ENCODE measurements around the gene NCOR1. TPM values are rescaled to one million over a fixed set of nuclear protein-coding genes. Genes with fewer than 3 reads are reported as not detected.

Gene NCOR1
- total and polyA plus RNA-seq, 9 of the 15 experiments (the other 6 are each of a cell fraction or from before 2014, with no cell fraction given), result 20.2 to 66.5 (median 50.9) TPM

DNA sequence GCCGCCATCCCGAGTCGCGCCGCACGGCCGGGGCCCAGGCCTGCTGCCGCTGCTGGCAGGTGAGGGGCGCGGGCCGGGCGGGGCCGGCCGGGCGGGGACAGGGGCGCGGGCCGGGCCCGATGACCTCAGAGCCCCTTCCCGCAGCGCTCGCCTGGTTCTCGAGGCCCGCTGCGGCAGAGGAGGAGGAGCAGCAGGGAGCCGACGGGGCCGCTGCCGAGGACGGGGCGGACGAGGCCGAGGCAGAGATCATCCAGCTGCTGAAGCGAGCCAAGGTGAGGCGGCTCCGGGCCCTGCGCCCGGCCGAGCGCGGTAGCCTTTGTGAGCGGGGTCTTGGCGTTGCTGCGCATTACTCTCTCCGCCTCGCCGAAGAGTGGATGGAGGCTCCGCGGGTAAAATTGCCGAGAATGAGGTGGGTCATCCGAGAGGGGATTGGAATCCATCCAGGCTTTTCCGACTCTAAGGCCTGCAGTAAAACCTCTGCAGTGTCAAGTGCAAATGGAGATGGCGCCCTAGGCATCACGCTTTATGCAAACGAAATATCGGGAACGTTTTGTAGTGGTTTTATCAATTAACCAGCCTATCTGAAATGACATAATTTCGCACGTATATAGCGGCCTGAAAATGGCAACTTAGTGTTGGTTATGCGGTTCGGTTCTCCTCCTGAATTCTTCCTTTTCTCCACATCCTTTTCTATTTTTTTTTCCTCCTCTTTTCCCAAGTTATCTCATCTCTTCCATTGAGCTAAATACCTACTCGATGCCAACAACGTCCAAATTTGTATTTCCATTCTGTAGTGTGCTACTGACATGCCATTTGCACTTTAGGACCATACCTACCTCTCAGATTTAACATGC, 215.1 kb downstream of the NCOR1 start (continued):
- TF ChIP-seq ZNF764 (CRISPR knock-in tag; IDR thresholded peaks at IDR 0.05; ENCODE audit: low read depth), result no peak
- no peak for TF ChIP-seq CAMTA2 (CRISPR knock-in tag; conservative IDR thresholded peaks at IDR 0.05)
- 0 out of 2 replicates have a peak, but pooled peaks have one; percentile 21 for TF ChIP-seq ZNF263 (CRISPR knock-in tag; IDR thresholded peaks at IDR 0.05; ENCODE audit: borderline replicate concordance)
- TF ChIP-seq, protein P1, sequence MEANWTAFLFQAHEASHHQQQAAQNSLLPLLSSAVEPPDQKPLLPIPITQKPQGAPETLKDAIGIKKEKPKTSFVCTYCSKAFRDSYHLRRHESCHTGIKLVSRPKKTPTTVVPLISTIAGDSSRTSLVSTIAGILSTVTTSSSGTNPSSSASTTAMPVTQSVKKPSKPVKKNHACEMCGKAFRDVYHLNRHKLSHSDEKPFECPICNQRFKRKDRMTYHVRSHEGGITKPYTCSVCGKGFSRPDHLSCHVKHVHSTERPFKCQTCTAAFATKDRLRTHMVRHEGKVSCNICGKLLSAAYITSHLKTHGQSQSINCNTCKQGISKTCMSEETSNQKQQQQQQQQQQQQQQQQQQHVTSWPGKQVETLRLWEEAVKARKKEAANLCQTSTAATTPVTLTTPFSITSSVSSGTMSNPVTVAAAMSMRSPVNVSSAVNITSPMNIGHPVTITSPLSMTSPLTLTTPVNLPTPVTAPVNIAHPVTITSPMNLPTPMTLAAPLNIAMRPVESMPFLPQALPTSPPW (CRISPR knock-in tag; IDR thresholded peaks at IDR 0.05), result 0 out of 2 replicates have a peak, but pooled peaks have one; percentile 8
- TF ChIP-seq, protein P2, sequence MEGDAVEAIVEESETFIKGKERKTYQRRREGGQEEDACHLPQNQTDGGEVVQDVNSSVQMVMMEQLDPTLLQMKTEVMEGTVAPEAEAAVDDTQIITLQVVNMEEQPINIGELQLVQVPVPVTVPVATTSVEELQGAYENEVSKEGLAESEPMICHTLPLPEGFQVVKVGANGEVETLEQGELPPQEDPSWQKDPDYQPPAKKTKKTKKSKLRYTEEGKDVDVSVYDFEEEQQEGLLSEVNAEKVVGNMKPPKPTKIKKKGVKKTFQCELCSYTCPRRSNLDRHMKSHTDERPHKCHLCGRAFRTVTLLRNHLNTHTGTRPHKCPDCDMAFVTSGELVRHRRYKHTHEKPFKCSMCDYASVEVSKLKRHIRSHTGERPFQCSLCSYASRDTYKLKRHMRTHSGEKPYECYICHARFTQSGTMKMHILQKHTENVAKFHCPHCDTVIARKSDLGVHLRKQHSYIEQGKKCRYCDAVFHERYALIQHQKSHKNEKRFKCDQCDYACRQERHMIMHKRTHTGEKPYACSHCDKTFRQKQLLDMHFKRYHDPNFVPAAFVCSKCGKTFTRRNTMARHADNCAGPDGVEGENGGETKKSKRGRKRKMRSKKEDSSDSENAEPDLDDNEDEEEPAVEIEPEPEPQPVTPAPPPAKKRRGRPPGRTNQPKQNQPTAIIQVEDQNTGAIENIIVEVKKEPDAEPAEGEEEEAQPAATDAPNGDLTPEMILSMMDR (IDR thresholded peaks at IDR 0.05 in 2 of 3, conservative IDR thresholded peaks at IDR 0.05 in 1 of 3; ENCODE audit: insufficient read depth in 2 of 3, low read depth in 1 of 3, low read length in 3 of 3), result no peak
- no peak for TF ChIP-seq ZNF274 (IDR thresholded peaks at IDR 0.05; ENCODE audit: borderline replicate concordance, low read depth, low read length)
- TF ChIP-seq MXI1 (IDR thresholded peaks at IDR 0.05; ENCODE audit: low read depth, low read length), result no peak
- no peak for TF ChIP-seq ZNF408 (CRISPR knock-in tag; IDR thresholded peaks at IDR 0.05; ENCODE audit: low read depth)
- TF ChIP-seq, protein P3, sequence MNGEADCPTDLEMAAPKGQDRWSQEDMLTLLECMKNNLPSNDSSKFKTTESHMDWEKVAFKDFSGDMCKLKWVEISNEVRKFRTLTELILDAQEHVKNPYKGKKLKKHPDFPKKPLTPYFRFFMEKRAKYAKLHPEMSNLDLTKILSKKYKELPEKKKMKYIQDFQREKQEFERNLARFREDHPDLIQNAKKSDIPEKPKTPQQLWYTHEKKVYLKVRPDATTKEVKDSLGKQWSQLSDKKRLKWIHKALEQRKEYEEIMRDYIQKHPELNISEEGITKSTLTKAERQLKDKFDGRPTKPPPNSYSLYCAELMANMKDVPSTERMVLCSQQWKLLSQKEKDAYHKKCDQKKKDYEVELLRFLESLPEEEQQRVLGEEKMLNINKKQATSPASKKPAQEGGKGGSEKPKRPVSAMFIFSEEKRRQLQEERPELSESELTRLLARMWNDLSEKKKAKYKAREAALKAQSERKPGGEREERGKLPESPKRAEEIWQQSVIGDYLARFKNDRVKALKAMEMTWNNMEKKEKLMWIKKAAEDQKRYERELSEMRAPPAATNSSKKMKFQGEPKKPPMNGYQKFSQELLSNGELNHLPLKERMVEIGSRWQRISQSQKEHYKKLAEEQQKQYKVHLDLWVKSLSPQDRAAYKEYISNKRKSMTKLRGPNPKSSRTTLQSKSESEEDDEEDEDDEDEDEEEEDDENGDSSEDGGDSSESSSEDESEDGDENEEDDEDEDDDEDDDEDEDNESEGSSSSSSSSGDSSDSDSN (IDR thresholded peaks at IDR 0.05; ENCODE audit: borderline replicate concordance in 1 of 2, low read depth in 2 of 2, low read length in 2 of 2), result peak; percentile 17 to 35; a peak in 1 of 4 replicates
- TF ChIP-seq RBM14 (IDR thresholded peaks at IDR 0.05; ENCODE audit: borderline replicate concordance, insufficient read depth, low read depth, low read length), result no peak
- TF ChIP-seq, protein P4, sequence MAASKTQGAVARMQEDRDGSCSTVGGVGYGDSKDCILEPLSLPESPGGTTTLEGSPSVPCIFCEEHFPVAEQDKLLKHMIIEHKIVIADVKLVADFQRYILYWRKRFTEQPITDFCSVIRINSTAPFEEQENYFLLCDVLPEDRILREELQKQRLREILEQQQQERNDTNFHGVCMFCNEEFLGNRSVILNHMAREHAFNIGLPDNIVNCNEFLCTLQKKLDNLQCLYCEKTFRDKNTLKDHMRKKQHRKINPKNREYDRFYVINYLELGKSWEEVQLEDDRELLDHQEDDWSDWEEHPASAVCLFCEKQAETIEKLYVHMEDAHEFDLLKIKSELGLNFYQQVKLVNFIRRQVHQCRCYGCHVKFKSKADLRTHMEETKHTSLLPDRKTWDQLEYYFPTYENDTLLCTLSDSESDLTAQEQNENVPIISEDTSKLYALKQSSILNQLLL (CRISPR knock-in tag; IDR thresholded peaks at IDR 0.05; ENCODE audit: borderline replicate concordance), result no peak
